H9 (cell line): ENCODE measurements around the gene TBXAS1. TPM values are rescaled to one million over a fixed set of nuclear protein-coding genes. Genes with fewer than 3 reads are reported as not detected.

Experiments used
- DNase-seq: peaks from one replicate; pipeline ENCODE4 v3.0.0-alpha.2; 2017
- H2AFZ ChIP-seq: one replicate; pipeline ENCODE4 v1.6.1; 2013; ENCODE audit warnings: mild to moderate bottlenecking, low read length, control low read depth, moderate library complexity
- H2AK5ac ChIP-seq: 2 replicates; pipeline ENCODE4 v1.6.1; 2013; ENCODE audit warnings: low read length, control low read depth, mixed read lengths; ENCODE audit not compliant: insufficient read length
- H2BK120ac ChIP-seq: one replicate; pipeline ENCODE4 v1.6.1; 2013; ENCODE audit warnings: low read depth, mild to moderate bottlenecking, low read length, control low read depth, inconsistent platforms; ENCODE audit not compliant: poor library complexity, severe bottlenecking
- H2BK12ac ChIP-seq: 2 replicates; pipeline ENCODE4 v1.6.1; 2013; ENCODE audit warnings: low read length, control low read depth, mixed read lengths, low read depth; ENCODE audit not compliant: insufficient read length
- H2BK15ac ChIP-seq: 2 replicates; pipeline ENCODE4 v1.6.1; 2013; ENCODE audit warnings: low read depth, low read length, control low read depth
- H2BK20ac ChIP-seq: one replicate; pipeline ENCODE4 v1.6.1; 2013; ENCODE audit warnings: low read depth, mild to moderate bottlenecking, low read length, control low read depth, inconsistent platforms; ENCODE audit not compliant: poor library complexity, severe bottlenecking
- H2BK5ac ChIP-seq: 2 replicates; pipeline ENCODE4 v1.6.1; 2013; ENCODE audit warnings: low read length, control low read depth, mixed read lengths; ENCODE audit not compliant: insufficient read length
- H3K14ac ChIP-seq: 2 replicates; pipeline ENCODE4 v1.6.1; 2013; ENCODE audit warnings: low read length, control low read depth; ENCODE audit not compliant: insufficient read depth
- H3K18ac ChIP-seq: 2 replicates; pipeline ENCODE4 v1.6.1; 2013; ENCODE audit warnings: low read depth, mild to moderate bottlenecking, mixed read lengths, low read length, control low read depth; ENCODE audit not compliant: insufficient read length
- H3K23ac ChIP-seq: 2 replicates; pipeline ENCODE4 v1.6.1; 2013; ENCODE audit warnings: low read length, control low read depth, mixed read lengths, low read depth; ENCODE audit not compliant: insufficient read length
- H3K23me2 ChIP-seq: 2 replicates; pipeline ENCODE4 v1.6.1; 2013; ENCODE audit warnings: low read depth, mild to moderate bottlenecking, mixed read lengths, low read length, control low read depth; ENCODE audit not compliant: insufficient read length, poor library complexity, severe bottlenecking
- H3K27ac ChIP-seq: 2 replicates; pipeline ENCODE4 v1.5.1; 2013; ENCODE audit warnings: low read length, control low read depth, mixed read lengths, low read depth; ENCODE audit not compliant: insufficient read length
- H3K27me3 ChIP-seq: 2 replicates; pipeline ENCODE4 v1.6.1; 2013; ENCODE audit warnings: low read length, control low read depth, inconsistent platforms; ENCODE audit not compliant: insufficient read depth
- H3K4ac ChIP-seq: 2 replicates; pipeline ENCODE4 v1.6.1; 2013; ENCODE audit warnings: low read depth, mild to moderate bottlenecking, control low read depth, inconsistent platforms, low read length, moderate library complexity
- H3K4me1 ChIP-seq: 2 replicates; pipeline ENCODE4 v1.6.1; 2013; ENCODE audit warnings: low read length, control low read depth, inconsistent platforms; ENCODE audit not compliant: insufficient read depth
- H3K4me2 ChIP-seq: 2 replicates; pipeline ENCODE4 v1.6.1; 2013; ENCODE audit warnings: low read length, control low read depth, mixed read lengths; ENCODE audit not compliant: insufficient read length, insufficient read depth
- H3K56ac ChIP-seq: 2 replicates; pipeline ENCODE4 v1.6.1; 2013; ENCODE audit warnings: low read depth, mild to moderate bottlenecking, mixed read lengths, low read length, control low read depth; ENCODE audit not compliant: insufficient read length
- H3K79me1 ChIP-seq: 2 replicates; pipeline ENCODE4 v1.6.1; 2013; ENCODE audit warnings: low read depth, mild to moderate bottlenecking, moderate library complexity, low read length, control low read depth, inconsistent platforms; ENCODE audit not compliant: insufficient read depth, poor library complexity, severe bottlenecking
- H3K79me2 ChIP-seq: 2 replicates; pipeline ENCODE4 v1.6.1; 2013; ENCODE audit warnings: low read length, control low read depth, inconsistent platforms; ENCODE audit not compliant: insufficient read depth
- H3K9ac ChIP-seq: 2 replicates; pipeline ENCODE4 v1.6.1; 2013; ENCODE audit warnings: low read length, control low read depth, mixed read lengths; ENCODE audit not compliant: insufficient read length; ENCODE audit errors: extremely low read depth
- H3K9me3 ChIP-seq: one replicate; pipeline ENCODE4 v1.6.1; 2013; ENCODE audit warnings: low read depth, low read length, inconsistent platforms; ENCODE audit not compliant: control insufficient read depth
- H3T11ph ChIP-seq: one replicate; pipeline ENCODE4 v1.6.1; 2013; ENCODE audit warnings: mild to moderate bottlenecking, low read length, control low read depth, inconsistent platforms
- H4K20me1 ChIP-seq: one replicate; pipeline ENCODE4 v1.6.1; 2013; ENCODE audit not compliant: control insufficient read depth, insufficient read length, insufficient read depth
- H4K5ac ChIP-seq: 2 replicates; pipeline ENCODE4 v1.6.1; 2013; ENCODE audit warnings: low read depth, mild to moderate bottlenecking, mixed read lengths, low read length, control low read depth; ENCODE audit not compliant: insufficient read length
- H4K8ac ChIP-seq: replicated peaks from 2 replicates; pipeline ENCODE4 v1.6.1; 2013; ENCODE audit warnings: low read length, control low read depth, mixed read lengths, low read depth; ENCODE audit not compliant: insufficient read length
- H4K91ac ChIP-seq: 2 replicates; pipeline ENCODE4 v1.6.1; 2013; ENCODE audit warnings: low read depth, mild to moderate bottlenecking, moderate library complexity, mixed read lengths, low read length, control low read depth; ENCODE audit not compliant: insufficient read length
- H3K27ac Mint-ChIP-seq, 3 experiments: 2 replicates in 2 of 3; 3 replicates in 1 of 3; pipeline ENCODE4 v1.8.0; 2020 to 2021; ENCODE audit warnings: mixed read lengths in 3 of 3, mild to moderate bottlenecking in 1 of 3, moderate library complexity in 1 of 3
- H3K27me3 Mint-ChIP-seq: 2 replicates; pipeline ENCODE4 v1.8.0; 2021; ENCODE audit warnings: low read depth, mild to moderate bottlenecking, moderate library complexity, mixed read lengths
- H3K36me3 Mint-ChIP-seq, 3 experiments: 2 replicates in 2 of 3; 3 replicates in 1 of 3; pipeline ENCODE4 v1.8.0; 2020 to 2021; ENCODE audit warnings: low read depth in 3 of 3, mixed read lengths in 3 of 3; ENCODE audit not compliant: insufficient read depth in 1 of 3
- H3K4me1 Mint-ChIP-seq, 2 experiments: 2 replicates each; pipeline ENCODE4 v1.8.0; 2020; ENCODE audit warnings: mixed read lengths in 2 of 2
- H3K4me3 Mint-ChIP-seq, 2 experiments: 2 replicates in 1 of 2; 3 replicates in 1 of 2; pipeline ENCODE4 v1.8.0; 2020 to 2021; ENCODE audit warnings: mild to moderate bottlenecking in 2 of 2, mixed read lengths in 2 of 2, moderate library complexity in 1 of 2
- H3K9me3 Mint-ChIP-seq, 2 experiments: 2 replicates in 1 of 2; 3 replicates in 1 of 2; pipeline ENCODE4 v1.8.0; 2020; ENCODE audit warnings: mild to moderate bottlenecking in 2 of 2, mixed read lengths in 2 of 2, moderate library complexity in 1 of 2
- CTCF ChIP-seq: fragments of 200-600 bp; sonication (generic); conservative IDR thresholded peaks from 3 replicates; pipeline ENCODE4 v1.8.0; 2021; ENCODE audit warnings: antibody characterized with exemption, mild to moderate bottlenecking
- whole genome bisulfite sequencing: extraction: QIAGEN DNeasy Blood & Tissue Kit; methylation state at CpG from one replicate; pipeline ENCODE4 v1.1.7; 2013; ENCODE audit warnings: missing lambda C conversion rate, low lambda C conversion rate, mixed read lengths; ENCODE audit not compliant: insufficient read length; ENCODE audit errors: extremely low coverage; 5-methylcytosine and 5-hydroxymethylcytosine counted together
- total RNA-seq: library from RNA; stranded (reverse); gene quantifications from 2 replicates; pipeline ENCODE4 v1.2.1, GENCODE V29; 2021

Gene TBXAS1
- total RNA-seq, 1 experiment from 2014 or later = 0.39 TPM

- no peaks in the 10 kb centered on the region for H3K4me1 Mint-ChIP-seq
- H4K8ac ChIP-seq = no peak overlapping the region
- H3K4me1 ChIP-seq = no peaks in the 10 kb centered on the region
- no peak overlapping the region for H3T11ph ChIP-seq
- H3K9me3 ChIP-seq = no peaks in the 10 kb centered on the region
- H3K4ac ChIP-seq = no peak overlapping the region
- no peak for DNase-seq
- no peak for TF ChIP-seq CTCF
- no peak overlapping the region for H2BK5ac ChIP-seq
- H2BK15ac ChIP-seq = no peak overlapping the region
- H3K9ac ChIP-seq = no peak overlapping the region
- H2AFZ ChIP-seq = no peak overlapping the region
- peaks cover 0 to 5% (median 0%) of the 10 kb centered on the region in 3 experiments; a peak in 2 of 7 replicates for H3K36me3 Mint-ChIP-seq
- no peak overlapping the region for H3K18ac ChIP-seq
- H3K56ac ChIP-seq = no peak overlapping the region
- H3K27ac Mint-ChIP-seq = no peak overlapping the region; a peak in 1 of 7 replicates
- H3K79me1 ChIP-seq = no peaks in the 10 kb centered on the region
- no peak overlapping the region for H2BK120ac ChIP-seq
- no CpG with 5 or more reads among the region's 5 CpGs for WGBS
- H3K4me3 Mint-ChIP-seq = no peak overlapping the region
- H2AK5ac ChIP-seq = no peak overlapping the region
- H3K79me2 ChIP-seq = no peaks in the 10 kb centered on the region
- H3K9me3 Mint-ChIP-seq = no peaks in the 10 kb centered on the region
- H2BK20ac ChIP-seq = no peak overlapping the region
- no peaks in the 10 kb centered on the region for H3K23me2 ChIP-seq
- H3K27me3 ChIP-seq = no peaks in the 10 kb centered on the region
- H3K27me3 Mint-ChIP-seq = no peaks in the 10 kb centered on the region
- no peak overlapping the region for H3K4me2 ChIP-seq
- H3K23ac ChIP-seq = no peak overlapping the region
- H4K91ac ChIP-seq = no peak overlapping the region
- H4K5ac ChIP-seq = no peak overlapping the region
- H4K20me1 ChIP-seq = no peaks in the 10 kb centered on the region
- no peak overlapping the region for H2BK12ac ChIP-seq
- no peak overlapping the region; the same call in 1 of the 2 replicates for H3K14ac ChIP-seq
- H3K27ac ChIP-seq = no peak overlapping the region
Measured at GRCh38 chr7:140049339-140050024, 220.4 kb downstream of the TBXAS1 start.
